Measurements from ENCODE around the gene SLC23A2.

- TF ChIP-seq CTCF (IDR thresholded peaks at IDR 0.05; ENCODE audit: low read depth, low read length) (no peak), EZH2phosphoT487 (IDR thresholded peaks at IDR 0.05; ENCODE audit: low read depth) (no peak)
These were observed 64.9 kb downstream of the SLC23A2 start for GRCh38 chr20:4936392-4936850.
